HG03565 (cell line): ENCODE data around the gene NANOS3.

Source experiments
- ATAC-seq: cut with Tn5 transposase; IDR thresholded peaks from one replicate; pipeline ENCODE4 v1.9.1; 2021; ENCODE audit warnings: mild to moderate bottlenecking, moderate library complexity; ENCODE audit not compliant: unreplicated experiment

Gene NANOS3

DNA sequence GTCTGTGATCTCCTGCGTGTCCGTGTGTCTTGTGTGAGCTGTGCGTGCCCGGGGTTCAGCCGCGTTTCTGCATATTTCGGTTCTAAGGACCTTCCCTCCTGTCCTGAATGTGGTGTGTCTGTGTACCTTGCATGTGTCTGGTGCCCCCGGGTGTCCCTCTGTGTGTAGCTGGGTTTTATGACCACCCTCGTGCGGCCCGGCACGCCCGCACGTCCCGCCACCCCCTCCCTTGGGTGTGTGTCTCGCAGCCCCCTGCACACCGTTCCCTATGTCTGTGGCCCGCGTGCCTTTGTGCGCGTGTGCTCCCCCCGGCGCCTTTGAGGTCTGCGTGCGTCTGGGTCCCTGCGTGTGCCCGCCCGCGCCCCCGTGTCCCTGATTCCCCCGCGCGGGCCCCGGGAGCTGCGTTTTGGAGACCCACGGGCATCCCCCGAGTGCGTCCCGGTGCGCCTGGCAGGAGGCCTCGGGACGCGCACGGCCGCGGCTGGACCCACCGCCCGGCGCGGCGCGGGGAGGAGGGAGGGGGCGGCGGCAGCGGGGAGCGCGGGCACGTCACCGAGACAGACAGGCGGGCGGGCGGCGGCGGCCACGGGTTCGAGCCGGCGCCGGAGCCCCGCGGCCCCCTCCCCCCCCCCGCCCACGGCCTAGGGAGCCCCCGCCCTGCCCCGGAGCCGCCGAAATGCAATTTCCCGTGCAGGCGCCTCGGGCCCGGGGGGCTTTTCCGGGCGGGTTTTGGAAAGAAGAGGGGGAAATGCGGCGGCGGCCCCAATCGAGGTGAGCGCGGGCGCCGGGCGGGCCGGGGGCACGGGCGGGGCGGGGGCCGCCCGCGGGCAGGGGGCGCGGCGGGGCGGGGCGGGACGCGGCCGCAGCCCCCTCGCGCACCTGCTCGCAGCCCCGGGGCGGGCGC lies 12.0 kb upstream of the NANOS3 start:
- ATAC-seq, result no peak

DNA sequence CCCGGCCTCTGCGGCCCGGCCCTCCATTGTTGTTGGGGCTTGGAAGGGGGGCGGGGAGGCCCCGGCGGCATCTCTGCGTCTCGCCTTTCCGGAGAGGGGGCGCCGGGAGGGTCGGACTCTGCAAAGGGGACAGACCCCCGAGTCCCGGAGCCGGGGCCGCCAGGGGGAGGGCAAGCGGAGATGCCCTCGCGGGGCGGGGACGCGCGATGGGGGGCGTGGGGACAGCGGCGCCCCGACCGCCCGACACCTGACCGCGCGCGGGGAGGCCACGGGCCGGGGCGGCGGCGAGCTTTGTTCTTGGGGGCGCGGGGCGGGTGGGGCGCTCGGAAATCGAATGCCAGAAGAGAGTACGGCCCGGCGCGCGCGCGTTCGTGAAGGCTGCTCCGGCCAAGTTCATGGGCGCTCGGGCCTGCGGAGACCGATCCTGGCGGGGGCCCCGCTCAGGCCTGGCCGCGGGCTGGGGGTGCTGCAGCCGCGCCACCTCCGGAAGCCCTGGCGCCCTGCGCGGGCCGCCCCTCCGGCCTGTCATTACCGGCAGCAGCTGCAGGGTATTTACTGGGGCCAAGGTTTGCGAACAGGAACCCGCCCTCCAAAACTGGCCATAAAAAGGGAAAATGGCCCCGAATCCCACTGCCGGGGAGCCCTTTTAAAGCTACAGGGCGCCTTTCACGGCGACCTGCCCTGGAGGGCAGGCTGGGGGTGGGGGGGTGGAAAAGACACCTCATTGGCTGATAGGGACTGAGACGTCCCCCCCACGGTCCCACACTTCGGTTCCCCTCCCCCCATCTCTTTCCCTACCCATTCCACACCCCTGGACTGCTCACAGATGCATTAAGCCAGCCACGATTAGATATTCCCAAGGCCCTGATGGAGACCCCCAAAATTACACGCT lies 11.1 kb upstream of the NANOS3 start:
- ATAC-seq, result no peak

DNA sequence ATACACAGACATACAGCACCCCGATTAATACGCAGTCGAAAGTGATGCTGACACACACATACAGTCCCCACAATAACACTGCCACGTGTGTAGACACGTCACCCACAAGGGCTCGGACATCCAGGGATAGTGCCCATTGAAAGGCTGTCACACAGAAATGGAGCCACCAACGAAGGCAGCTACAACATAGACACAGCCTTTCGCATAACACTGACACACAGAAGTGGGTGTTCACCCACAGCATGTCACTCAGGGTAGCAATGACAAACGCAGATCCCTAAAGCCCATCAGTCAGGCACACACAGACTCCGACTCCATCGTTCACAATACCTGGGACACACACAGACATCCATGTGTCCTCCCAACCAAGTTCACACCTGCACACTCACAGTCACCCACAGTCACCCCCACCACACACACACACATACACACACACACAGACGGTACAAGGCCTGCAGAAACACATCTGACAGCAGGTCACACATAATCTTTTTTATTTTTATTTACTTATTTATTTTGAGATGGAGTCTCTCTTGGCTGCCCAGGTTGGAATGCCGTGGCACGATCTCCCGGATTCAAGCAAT lies 10.4 kb upstream of the NANOS3 start:
- ATAC-seq, result no peak

DNA sequence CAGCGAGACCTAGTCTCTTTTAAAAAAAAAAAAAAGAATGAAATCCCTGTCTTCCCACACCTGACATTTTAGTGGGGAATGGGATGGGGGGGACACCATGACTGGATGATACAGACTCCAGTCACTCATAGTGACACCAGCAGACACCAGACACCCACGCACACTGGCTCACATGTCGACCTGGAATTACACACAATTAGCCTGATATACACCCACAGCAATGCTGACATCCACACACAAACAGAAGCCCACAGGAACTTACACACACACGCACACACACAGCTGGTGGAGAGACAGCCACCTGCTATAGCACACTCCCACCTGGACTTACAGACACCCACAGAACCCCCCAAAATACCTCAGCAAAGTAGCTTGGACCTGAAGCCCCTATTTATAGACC lies 8.3 kb upstream of the NANOS3 start:
- no peak for ATAC-seq

DNA sequence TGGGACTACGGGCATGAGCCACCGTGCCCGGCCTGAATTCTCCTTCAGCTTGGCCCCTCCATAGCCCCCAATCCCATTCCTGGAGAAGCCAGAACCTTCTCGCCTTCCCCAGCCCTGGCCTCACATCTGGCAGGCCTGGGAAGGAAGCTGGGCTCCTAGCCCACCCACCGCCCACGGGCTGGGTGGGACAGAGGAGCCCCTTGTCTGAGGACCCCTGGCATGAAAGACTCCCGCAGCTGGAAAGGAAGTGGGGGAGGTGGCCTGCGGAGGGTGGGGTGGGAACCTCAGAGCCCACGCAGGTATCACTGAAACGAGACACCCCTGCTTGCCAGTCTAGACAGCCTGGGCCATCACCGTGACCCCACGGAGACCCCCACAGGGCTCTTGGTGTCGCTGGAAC lies 7.7 kb upstream of the NANOS3 start:
- ATAC-seq, result no peak

DNA sequence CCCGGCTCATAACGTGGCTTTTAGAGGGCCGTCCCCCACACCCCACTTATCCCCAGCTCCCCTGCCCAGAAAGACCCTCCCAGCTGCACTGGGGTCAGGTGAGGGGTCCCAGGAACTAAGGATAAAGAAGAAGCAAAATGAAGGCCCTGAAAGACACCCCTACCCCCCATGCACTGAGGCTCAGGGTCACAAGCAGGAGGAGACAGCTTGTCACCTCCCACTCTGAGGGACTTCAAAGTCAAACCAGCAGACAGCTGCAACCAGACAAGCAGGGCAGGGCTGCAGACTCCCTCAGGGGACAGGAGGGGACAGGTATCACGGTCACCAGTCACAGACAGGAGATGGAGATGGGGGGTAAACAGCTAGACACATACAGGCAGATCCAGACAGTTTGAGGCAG lies 6.1 kb upstream of the NANOS3 start:
- no peak for ATAC-seq

DNA sequence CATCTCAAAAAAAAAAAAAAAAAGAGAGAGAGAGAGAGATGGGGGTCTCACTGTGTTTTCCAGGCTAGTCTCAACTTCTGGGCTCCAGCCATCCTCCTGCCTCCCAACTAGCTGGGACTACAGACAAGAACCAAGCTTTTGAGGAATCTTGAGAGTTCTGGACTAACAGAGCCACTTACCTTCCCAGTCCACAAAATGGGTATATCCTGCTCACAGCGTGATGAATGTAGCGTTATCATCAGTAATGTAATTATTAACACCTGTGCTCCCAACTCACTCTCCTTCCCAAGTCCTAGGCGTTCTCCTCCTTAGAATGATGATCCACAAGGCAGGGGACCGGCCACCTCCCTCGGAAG lies 4.6 kb upstream of the NANOS3 start:
- no peak for ATAC-seq

DNA sequence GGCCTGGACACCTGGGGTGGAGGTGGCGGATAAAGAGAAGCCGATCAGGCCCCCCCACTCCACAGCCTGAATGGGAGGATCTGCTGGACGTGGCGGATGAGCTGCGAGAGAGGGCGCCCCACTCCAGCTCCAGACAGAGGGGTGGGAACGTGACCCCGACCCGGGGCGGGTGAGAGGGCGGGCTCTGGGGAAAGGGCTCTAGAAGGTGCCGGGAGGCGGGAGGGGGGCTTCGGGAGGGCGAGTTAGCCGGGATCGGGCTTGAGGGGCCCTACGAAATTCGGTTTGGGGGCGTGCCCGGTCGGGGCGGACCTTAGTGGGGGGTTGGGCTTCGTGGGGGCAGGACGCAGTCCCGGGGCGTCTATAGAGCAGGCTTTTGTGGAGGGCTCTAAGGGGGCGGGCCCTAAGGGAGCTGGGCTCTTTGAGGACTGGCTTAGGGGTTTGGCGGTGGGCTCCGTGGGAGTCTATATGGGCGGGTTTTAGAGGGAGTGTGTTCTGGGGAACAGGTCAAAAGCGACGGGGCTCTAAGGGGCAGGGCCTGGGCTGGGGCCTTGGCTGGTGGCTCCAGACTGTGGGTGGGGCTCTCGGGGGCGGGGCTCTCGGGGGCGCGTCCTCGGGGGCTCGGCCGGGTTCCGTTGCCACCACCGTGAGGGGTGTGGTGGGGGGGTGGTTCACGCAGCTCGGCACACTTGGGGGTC lies 4.1 kb upstream of the NANOS3 start:
- ATAC-seq, result no peak

DNA sequence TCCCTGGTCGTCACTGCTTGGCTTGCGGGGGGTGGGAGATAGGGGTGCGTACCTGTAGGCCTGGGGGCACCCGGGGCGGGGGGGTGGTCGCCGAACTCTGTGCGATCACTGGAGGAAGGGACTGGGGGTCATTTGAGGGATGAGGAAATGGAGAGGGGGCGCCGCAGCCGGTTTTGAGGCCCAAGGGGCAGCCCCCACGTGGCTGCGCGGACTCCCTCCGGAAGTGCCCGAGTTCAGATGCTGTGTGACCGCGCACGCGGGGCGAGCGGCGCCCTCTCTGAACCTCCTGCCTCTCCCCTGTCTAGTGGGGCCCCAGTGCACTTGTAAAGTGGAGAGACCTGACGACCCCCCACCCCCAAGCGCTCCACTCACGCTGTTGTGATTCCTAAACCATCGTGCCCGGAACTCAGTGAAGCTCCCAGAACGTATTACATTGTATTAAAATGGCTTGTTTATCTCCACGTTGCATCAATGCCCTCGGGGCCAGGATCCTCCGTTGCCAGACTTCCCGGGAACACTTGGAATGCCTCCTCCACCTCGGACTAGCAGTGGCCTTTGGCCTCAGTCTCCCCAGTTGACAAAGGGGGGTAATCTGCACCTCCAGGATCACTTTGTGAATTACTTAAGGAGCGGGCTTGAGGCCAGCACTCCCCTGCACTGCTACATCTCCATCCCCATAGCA lies 3.0 kb upstream of the NANOS3 start:
- no peak for ATAC-seq

DNA sequence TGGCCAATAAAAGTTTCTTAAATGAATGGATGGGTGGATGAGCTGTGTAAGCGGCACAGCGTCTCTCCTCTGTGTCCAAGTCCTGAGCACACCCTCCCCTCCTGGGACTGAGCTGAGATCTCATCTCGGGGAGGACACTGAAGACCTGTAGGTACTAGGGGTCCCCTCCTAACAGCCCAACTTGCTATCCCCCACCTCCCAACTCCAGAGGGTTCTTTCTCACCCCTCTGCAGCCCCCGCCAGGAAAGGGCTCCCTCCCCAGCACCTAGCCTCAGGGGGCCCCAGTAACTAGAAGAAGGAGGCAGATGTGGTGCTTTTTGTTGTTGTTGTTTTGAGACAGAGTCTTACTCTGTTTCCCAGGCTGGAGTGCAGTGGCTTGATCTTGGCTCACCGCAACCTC lies 1.1 kb upstream of the NANOS3 start:
- ATAC-seq, result no peak

DNA sequence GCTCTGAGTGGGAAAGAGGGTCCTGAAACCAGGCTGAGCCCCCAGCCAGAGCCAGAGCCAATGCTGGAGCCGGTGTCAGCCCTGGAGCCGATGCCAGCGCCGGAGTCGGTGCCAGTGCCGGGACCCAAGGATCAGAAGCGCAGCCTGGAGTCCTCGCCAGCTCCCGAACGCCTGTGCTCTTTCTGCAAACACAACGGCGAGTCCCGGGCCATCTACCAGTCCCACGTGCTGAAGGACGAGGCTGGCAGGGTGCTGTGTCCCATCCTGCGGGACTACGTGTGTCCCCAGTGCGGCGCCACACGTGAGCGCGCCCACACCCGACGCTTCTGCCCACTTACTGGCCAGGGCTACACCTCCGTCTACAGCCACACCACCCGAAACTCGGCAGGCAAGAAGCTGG lies 369 bp downstream of the NANOS3 start:
- no peak for ATAC-seq

DNA sequence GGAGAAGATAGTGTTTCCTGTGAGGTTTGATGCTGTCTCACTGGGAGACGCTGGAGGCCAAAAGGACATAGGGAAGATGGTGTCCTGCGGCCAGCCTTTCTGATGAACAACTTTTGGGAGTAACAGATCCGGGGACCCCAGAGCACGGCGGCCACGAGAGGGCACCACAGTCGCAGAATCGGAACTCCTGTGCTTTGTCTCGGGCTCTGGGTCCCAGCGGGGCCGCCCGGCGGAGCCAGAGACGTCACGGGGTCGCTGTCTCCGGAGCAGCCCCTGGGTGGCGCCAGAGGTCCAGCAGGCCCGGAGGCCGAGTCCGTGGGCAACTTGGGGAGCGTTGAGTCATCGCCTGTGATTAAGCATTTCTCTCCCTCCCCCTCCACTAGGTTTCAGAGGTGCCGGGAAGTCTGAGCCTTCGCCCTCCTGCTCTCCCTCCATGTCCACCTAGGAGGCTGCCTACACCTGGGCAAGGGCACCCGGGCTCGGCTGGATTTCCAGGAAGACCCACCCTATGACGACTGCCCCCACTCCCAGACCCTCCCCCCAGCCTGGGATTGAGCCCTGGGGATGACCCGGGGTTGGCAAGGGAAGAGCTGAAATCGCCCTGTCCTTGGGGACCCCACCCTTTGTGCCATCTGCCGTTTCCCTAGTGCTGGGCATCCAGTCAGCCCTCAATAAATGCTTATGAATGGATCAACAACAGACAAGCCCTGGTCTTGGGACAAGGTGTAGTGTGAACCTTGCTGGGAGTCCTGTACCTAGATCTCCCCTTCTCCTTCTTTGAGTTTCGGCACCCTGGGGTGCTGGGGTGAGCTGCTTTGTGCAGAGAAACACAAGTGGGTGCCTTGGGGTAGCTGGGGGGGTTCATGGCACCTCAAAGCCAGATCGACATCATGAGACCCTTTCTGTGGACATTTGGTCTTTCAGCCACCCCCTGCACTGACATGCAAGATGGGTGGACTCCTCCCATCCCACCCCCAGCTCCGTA lies 3.4 kb downstream of the NANOS3 start:
- peak; percentile 80 for ATAC-seq

DNA sequence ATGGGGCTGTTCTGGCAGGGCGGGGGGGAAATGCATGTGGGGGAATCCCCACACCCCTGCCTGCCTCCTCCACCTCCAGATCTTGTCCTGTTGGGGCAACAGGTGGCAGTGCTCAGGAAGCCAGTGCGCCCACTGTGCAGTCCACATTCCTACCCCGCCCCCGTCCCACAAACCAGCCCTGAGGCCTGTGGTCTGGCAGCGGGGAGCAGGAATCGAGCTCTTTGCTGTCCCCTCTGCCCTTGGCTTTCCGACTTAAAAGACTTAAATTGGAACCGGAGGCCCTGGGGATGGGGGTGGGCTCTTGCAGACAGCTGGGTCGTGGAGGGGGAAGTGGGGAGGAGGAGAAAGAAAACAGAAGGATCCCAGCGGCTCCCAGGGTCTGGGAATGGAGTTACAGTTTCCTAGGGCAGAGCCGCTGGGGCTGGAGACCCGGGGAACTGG lies 4.3 kb downstream of the NANOS3 start:
- ATAC-seq, result no peak

DNA sequence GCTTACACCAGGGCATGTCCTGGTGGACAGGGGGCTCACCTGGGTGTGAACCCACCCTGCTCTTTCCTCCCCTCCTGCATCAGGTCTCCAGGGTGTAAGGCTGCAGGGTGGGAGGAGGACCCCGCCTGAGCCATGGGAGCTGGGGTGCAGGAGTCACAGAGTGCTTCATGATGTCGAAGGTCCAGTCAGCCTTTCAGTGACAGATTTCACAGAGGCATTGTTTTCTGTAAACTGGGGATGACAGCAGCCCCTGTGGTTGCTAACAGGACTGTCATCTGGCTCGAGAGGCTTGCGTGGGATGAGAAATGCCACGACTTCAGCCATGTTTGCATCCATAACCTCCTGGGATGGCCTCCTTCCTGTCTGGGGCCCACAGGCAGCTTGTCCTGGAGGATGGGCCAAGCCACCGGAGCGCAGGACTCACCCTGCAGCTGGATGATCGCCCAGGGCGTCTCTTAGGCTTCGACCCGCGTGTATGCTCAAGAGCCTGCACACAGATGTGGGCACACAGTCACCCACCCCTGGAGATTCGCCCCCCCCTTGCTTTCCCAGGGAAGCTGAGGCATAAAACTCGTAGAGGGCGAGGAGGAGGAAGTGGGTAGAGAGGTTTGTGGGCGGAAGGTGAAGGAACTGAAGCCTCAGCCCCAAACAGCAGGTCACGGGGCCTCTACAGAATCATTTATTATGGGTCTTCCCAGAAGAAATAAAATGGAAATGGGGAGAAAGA lies 4.9 kb downstream of the NANOS3 start:
- no peak for ATAC-seq

DNA sequence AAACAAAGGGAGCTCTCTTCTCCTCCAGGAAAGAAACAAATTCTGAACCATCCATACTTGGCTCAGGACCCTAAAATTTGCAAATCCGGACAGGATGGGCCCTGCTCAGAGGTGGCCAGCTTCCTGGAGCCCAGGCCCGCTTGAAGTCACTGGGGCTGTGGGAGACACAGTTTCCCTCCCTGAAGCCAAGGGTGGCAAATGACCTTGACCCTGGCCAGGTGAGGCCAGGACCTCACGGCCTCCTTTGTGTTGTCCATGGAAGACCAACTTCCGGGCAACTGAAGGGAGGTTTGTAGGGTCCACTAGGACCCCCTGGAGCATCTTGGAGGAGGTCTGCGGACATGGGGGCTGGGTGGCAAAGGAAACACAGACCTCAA lies 5.5 kb downstream of the NANOS3 start:
- ATAC-seq, result no peak

DNA sequence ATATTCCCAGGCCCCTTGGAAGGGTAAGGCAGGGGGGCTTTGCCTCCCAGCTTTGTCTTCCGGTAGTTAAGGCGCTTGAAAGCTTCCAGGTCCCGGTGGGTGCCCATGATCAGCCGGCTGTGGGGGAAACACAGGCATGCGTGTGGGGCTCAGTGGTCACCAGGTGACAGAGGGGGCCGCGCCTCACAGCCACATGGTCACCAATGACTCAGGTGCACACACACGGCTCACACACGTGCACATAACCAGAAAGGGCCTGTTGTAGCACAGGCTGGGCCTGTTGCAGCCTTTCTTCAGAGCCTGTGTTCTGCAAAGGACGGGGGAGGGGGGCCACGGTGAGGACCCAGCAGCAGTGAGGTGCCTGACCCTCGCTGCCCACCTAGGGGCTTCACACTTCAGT lies 5.9 kb downstream of the NANOS3 start:
- no peak for ATAC-seq

DNA sequence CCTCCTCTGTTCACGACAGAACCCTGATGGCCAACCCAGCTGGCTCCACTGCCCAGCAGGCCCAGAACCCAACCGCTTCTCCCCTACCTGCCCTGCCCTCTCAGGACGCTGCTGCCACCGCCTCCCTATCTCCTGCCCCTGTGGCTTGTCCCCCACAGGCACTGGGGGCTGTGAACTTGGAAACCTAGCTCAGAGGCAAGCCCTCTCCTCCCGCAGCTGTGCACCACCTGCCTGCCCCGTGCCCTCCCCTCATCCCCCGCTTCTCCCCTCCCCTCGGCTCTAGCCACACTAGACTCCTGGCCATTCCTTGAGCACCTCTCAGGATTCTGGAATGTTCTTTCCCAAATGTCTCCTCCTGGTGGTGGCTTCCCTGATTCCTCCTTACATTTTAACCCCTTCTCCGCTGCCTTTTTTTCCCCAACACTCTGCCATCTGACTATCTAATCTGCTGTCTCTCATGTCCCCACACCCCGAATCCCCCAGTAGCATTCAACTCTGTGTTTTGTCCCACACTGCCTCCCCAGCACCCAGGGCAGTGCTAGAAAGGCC lies 6.7 kb downstream of the NANOS3 start:
- ATAC-seq, result no peak
